GM23338 (cell line): ENCODE results near the gene B3GALNT2. TPM values are rescaled to one million over a fixed set of nuclear protein-coding genes. Genes with fewer than 3 reads are reported as not detected.

Experiments
- ATAC-seq: fragments of 200-7000 bp; cut with Tn5 transposase; 3 replicates; pipeline ENCODE4 v1.9.1; 2020
- DNase-seq: peaks from one replicate; pipeline ENCODE4 v3.0.0-alpha.2; 2015; ENCODE audit warnings: low spot score
- H2AFZ ChIP-seq: fragments of 200-600 bp; sonication (generic); 2 replicates; pipeline ENCODE4 v1.8.0; 2016; ENCODE audit warnings: antibody characterized with exemption, mild to moderate bottlenecking, moderate library complexity
- H3F3A ChIP-seq: fragments of 200-600 bp; sonication (generic); replicated peaks from 2 replicates; pipeline ENCODE4 v1.8.0; 2017; ENCODE audit warnings: antibody characterized with exemption, mixed run types, low read depth
- H3K27ac ChIP-seq: fragments of 200-600 bp; sonication (generic); 2 replicates; pipeline ENCODE4 v1.6.1; 2016; ENCODE audit warnings: low read depth
- H3K27me3 ChIP-seq: fragments of 200-600 bp; sonication (generic); 2 replicates; pipeline ENCODE4 v1.8.0; 2016; ENCODE audit warnings: mild to moderate bottlenecking, mixed run types, moderate library complexity; ENCODE audit not compliant: insufficient read depth
- H3K36me3 ChIP-seq: fragments of 200-600 bp; sonication (generic); 2 replicates; pipeline ENCODE4 v1.8.0; 2016; ENCODE audit warnings: mild to moderate bottlenecking; ENCODE audit not compliant: insufficient read depth
- H3K4me1 ChIP-seq: fragments of 200-600 bp; sonication (generic); 2 replicates; pipeline ENCODE4 v1.8.0; 2016; ENCODE audit warnings: mild to moderate bottlenecking, moderate library complexity; ENCODE audit not compliant: insufficient read depth
- H3K4me2 ChIP-seq: fragments of 200-600 bp; sonication (generic); 2 replicates; pipeline ENCODE4 v1.7.1; 2017; ENCODE audit warnings: mixed run types
- H3K4me3 ChIP-seq: fragments of 200-600 bp; sonication (generic); 2 replicates; pipeline ENCODE4 v1.6.1; 2016; ENCODE audit warnings: mixed run types
- H3K79me2 ChIP-seq: fragments of 200-600 bp; sonication (generic); replicated peaks from 2 replicates; pipeline ENCODE4 v1.8.0; 2017; ENCODE audit warnings: mild to moderate bottlenecking; ENCODE audit not compliant: insufficient read depth
- H3K9me2 ChIP-seq: fragments of 200-600 bp; sonication (generic); 2 replicates; pipeline ENCODE4 v1.8.0; 2017; ENCODE audit not compliant: insufficient read depth
- H4K20me1 ChIP-seq: fragments of 200-600 bp; sonication (generic); replicated peaks from 2 replicates; pipeline ENCODE4 v1.8.0; 2017; ENCODE audit warnings: mild to moderate bottlenecking; ENCODE audit not compliant: insufficient read depth
- H3K27ac Mint-ChIP-seq: 2 replicates; pipeline ENCODE4 v1.8.0; 2020; ENCODE audit warnings: inconsistent platforms, mild to moderate bottlenecking, moderate library complexity, mixed read lengths
- H3K27me3 Mint-ChIP-seq: 3 replicates; pipeline ENCODE4 v1.8.0; 2022; ENCODE audit warnings: low read depth, mild to moderate bottlenecking, moderate library complexity, mixed read lengths, inconsistent platforms; ENCODE audit not compliant: insufficient read depth, poor library complexity
- H3K36me3 Mint-ChIP-seq: 3 replicates; pipeline ENCODE4 v1.8.0; 2021; ENCODE audit warnings: low read depth, mild to moderate bottlenecking, inconsistent platforms, moderate library complexity, mixed read lengths
- H3K4me1 Mint-ChIP-seq: 3 replicates; pipeline ENCODE4 v1.8.0; 2020; ENCODE audit warnings: mild to moderate bottlenecking, inconsistent platforms, mixed read lengths
- H3K4me3 Mint-ChIP-seq: 3 replicates; pipeline ENCODE4 v1.8.0; 2021; ENCODE audit warnings: moderate library complexity, mild to moderate bottlenecking, inconsistent platforms, mixed read lengths
- H3K9me3 Mint-ChIP-seq: 3 replicates; pipeline ENCODE4 v1.8.0; 2020; ENCODE audit warnings: moderate library complexity, mild to moderate bottlenecking, inconsistent platforms, mixed read lengths
- CREB1 ChIP-seq: fragments of 250-450 bp; sonication (Bioruptor Pico); IDR thresholded peaks from 2 replicates; pipeline ENCODE4 v1.5.0; 2020; ENCODE audit warnings: low read depth, mild to moderate bottlenecking, moderate library complexity
- STAT1 ChIP-seq: IDR thresholded peaks from one replicate; pipeline ENCODE4 v1.6.1; 2016; ENCODE audit warnings: antibody characterized with exemption; ENCODE audit not compliant: unreplicated experiment
- ZNF462 ChIP-seq: fragments of 250-450 bp; sonication (Bioruptor Pico); IDR thresholded peaks from 2 replicates; pipeline ENCODE4 v1.5.0; 2020; ENCODE audit warnings: mild to moderate bottlenecking, moderate library complexity
- polyA plus RNA-seq: library from polyadenylated mRNA; unstranded; fragments of >200 nt; fragmentation: Nextera tagmentation; extraction: Ambion mirVana; gene quantifications from 2 replicates; pipeline ENCODE4 v1.2.1, GENCODE V29; 2016
- total RNA-seq: library from RNA; depleted of rRNA; stranded (reverse); fragments of >200 nt; shearing (Covaris generic); gene quantifications from 2 replicates; pipeline ENCODE4 v1.2.3, GENCODE V29; 2014

Gene B3GALNT2
- total and polyA plus RNA-seq, 2 experiments from 2014 or later: 14.4 to 48.8 TPM

- TF ChIP-seq ZNF462 (CRISPR knock-in tag): no peak
Observed at GRCh38 chr1:235515844-235516512, 11.7 kb upstream of the B3GALNT2 start (continued).

- no peaks in the 10 kb centered on the region for H3K36me3 ChIP-seq
- Mint-ChIP-seq H3K9me3 (no peaks in the 10 kb centered on the region), H3K27me3 (peaks cover 4% of the 10 kb centered on the region), H3K4me3 (no peak overlapping the region), H3K36me3 (no peaks in the 10 kb centered on the region), H3K27ac (no peak overlapping the region), H3K4me1 (no peaks in the 10 kb centered on the region; the same call in 2 of the 3 replicates)
- no peaks in the 10 kb centered on the region for H3K79me2 ChIP-seq
- no peaks in the 10 kb centered on the region for H3K4me1 ChIP-seq
- no peak overlapping the region for H2AFZ ChIP-seq
- no peaks in the 10 kb centered on the region for H4K20me1 ChIP-seq
- H3K4me2 ChIP-seq: no peak overlapping the region
- ATAC-seq (peak; percentile 57), DNase-seq (peak; percentile 87)
- H3F3A ChIP-seq: no peaks in the 10 kb centered on the region
- no peaks in the 10 kb centered on the region for H3K9me2 ChIP-seq
- no peak overlapping the region for H3K4me3 ChIP-seq
- H3K27ac ChIP-seq: no peak overlapping the region
- H3K27me3 ChIP-seq: no peaks in the 10 kb centered on the region
- TF ChIP-seq ZNF462 (CRISPR knock-in tag): no peak
- no peak for TF ChIP-seq CREB1 (CRISPR knock-in tag)
- no peak for TF ChIP-seq STAT1
Observed at GRCh38 chr1:235513495-235514366, 9.5 kb upstream of the B3GALNT2 start.
